SK-N-SH treated with all-trans-retinoic acid at 6 μM for 48 hours (cell line): ENCODE measurements around the gene CHST11.
A peak's percentile ranks its signal among the peaks of the same experiment; 100 is the strongest.

Experiments
- BACH2 ChIP-seq: fragments of 250-450 bp; sonication (Bioruptor Pico); IDR thresholded peaks from 2 replicates; pipeline ENCODE4 v1.9.0; 2021; ENCODE audit warnings: mild to moderate bottlenecking, borderline replicate concordance
- GLIS3 ChIP-seq: fragments of 250-450 bp; sonication (Bioruptor Pico); IDR thresholded peaks from 2 replicates; pipeline ENCODE4 v1.5.0; 2020; ENCODE audit warnings: mild to moderate bottlenecking, moderate library complexity
- PATZ1 ChIP-seq: fragments of 250-450 bp; sonication (Bioruptor Pico); IDR thresholded peaks from 2 replicates; pipeline ENCODE4 v1.8.0; 2020; ENCODE audit warnings: mild to moderate bottlenecking, moderate library complexity, borderline replicate concordance
- PPARA ChIP-seq: fragments of 250-450 bp; sonication (Bioruptor Pico); IDR thresholded peaks from 2 replicates; pipeline ENCODE4 v1.5.0; 2020; ENCODE audit warnings: mild to moderate bottlenecking, borderline replicate concordance
- TCF4 ChIP-seq: fragments of 250-450 bp; sonication (Bioruptor Pico); IDR thresholded peaks from 2 replicates; pipeline ENCODE4 v1.8.0; 2021; ENCODE audit warnings: mild to moderate bottlenecking, moderate library complexity, borderline replicate concordance
- TOX ChIP-seq: fragments of 250-450 bp; sonication (Bioruptor Pico); IDR thresholded peaks from 2 replicates; pipeline ENCODE4 v1.8.0; 2021; ENCODE audit warnings: mild to moderate bottlenecking, moderate library complexity, borderline replicate concordance
- TSHZ2 ChIP-seq: fragments of 250-450 bp; sonication (Bioruptor Pico); IDR thresholded peaks from 2 replicates; pipeline ENCODE4 v1.5.0; 2020; ENCODE audit warnings: mild to moderate bottlenecking, moderate library complexity
- ZC3H10 ChIP-seq: fragments of 250-450 bp; sonication (Bioruptor Pico); IDR thresholded peaks from 2 replicates; pipeline ENCODE4 v1.5.1; 2021; ENCODE audit warnings: mild to moderate bottlenecking, moderate library complexity
- ZNF565 ChIP-seq: fragments of 450-650 bp; formaldehyde crosslinking; conservative IDR thresholded peaks from 2 replicates; pipeline ENCODE4 v1.5.0; 2020; ENCODE audit warnings: low read depth, mild to moderate bottlenecking, moderate library complexity

DNA sequence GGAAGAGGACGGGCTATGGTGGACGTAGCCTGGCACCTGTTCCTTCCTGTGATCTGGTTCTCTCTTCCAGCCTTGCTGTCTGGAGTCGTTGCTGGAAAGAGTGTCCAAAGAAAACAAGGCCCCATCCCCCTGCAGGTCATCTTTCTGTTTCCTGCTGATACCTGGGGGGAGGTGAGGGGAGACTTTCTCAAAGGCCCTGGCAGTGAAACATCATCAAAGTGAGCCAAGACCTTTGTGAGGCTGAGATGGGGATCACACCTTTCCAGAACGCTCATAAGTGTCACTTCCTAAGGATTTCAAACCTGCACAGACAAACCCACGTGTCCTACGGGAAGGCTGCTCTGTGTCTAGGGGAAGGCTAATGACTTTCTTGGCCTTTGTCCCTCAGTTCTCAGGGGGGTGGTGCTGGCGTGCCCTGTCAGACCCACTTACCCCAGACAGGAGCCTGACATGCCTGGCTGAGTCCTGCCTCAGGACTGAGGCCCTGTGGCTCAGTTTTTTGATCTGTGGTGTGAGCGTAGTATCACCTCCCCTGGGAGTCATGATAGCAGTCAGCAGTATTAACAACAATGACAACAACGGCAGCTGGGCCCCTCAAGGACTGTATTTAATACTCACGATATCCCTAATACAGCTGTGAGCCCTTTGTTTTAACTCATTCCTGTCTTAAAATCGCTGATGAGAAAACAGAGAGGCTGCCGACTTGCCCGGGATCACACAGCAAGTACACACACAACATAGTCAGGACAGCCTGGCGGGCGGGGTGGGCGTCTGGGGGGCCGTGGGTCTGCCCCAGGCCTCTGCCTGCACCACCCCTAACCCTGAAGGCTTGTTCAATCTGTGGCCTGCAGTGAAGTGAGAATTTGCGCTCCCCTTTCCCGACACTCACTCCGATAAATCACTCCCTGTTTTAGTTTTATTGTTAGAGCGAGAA lies 266.1 kb downstream of the CHST11 start:
- TF ChIP-seq ZC3H10 (no peak), TOX (CRISPR knock-in tag) (no peak), PATZ1 (CRISPR knock-in tag) (no peak), TSHZ2 (CRISPR knock-in tag) (0 out of 2 replicates have a peak, but pooled peaks have one; percentile 26), TCF4 (CRISPR knock-in tag) (no peak), ZNF565 (CRISPR knock-in tag) (no peak), BACH2 (CRISPR knock-in tag) (no peak), GLIS3 (CRISPR knock-in tag) (no peak), PPARA (CRISPR knock-in tag) (no peak)
